HepG2 (cell line): ENCODE results near the gene GDAP1L1. TPM values are rescaled to one million over a fixed set of nuclear protein-coding genes. Genes with fewer than 3 reads are reported as not detected.

Experiments
- ATAC-seq: fragments of 200-7000 bp; cut with Tn5 transposase; 3 replicates; pipeline ENCODE4 v1.9.1; 2020; ENCODE audit warnings: mild to moderate bottlenecking, moderate library complexity
- BruUV-seq: library from RNA; stranded (reverse); fragments of 400-500 nt; replicated peaks from 2 replicates; lab custom pipeline; 2021; lab: Mats Ljungman, UMichigan
- CTCF ChIA-PET: fragments of 300-600 bp; formaldehyde crosslinking; extraction: SDS; loops from one replicate; lab custom pipeline; 2021; ENCODE audit warnings: low total read pairs, inconsistent platforms, low intra/inter-chr PET ratio; lab: Yijun Ruan, JAX
- POLR2A ChIA-PET: fragments of 350-600 bp; sonication (Branson Sonifier 250); formaldehyde crosslinking; loops from one replicate; lab custom pipeline; 2020; ENCODE audit warnings: antibody characterized with exemption, inconsistent platforms; lab: Yijun Ruan, JAX
- DNase-seq: peaks from one replicate; pipeline ENCODE4 v3.0.0-alpha.2; 2015; ENCODE audit warnings: low spot score
- FAIRE-seq: peaks from 3 replicates; lab custom pipeline; 2011; peaks lifted over from hg19 to GRCh38; lab: Jason Lieb, UNC
- H2AFZ ChIP-seq: one replicate; pipeline ENCODE4 v1.6.1; 2011; ENCODE audit warnings: low read length, inconsistent platforms
- H3K27ac ChIP-seq: fragments of 300-600 bp; 3 replicates; pipeline ENCODE4 v1.8.0; 2011; ENCODE audit warnings: mixed run types, mild to moderate bottlenecking, mixed read lengths, low read length, inconsistent platforms; ENCODE audit not compliant: insufficient read depth; ENCODE audit errors: extremely low read length
- H3K27me3 ChIP-seq, 2 experiments: fragments of 200-600 bp in 1 of 2; 2 replicates in 1 of 2; 3 replicates in 1 of 2; pipeline versions ENCODE4 v1.6.0 to v1.8.0; 2011; ENCODE audit warnings: low read length in 2 of 2, mild to moderate bottlenecking in 2 of 2, moderate library complexity in 2 of 2, inconsistent platforms in 1 of 2; ENCODE audit not compliant: insufficient read depth in 2 of 2, control insufficient read depth in 1 of 2
- H3K36me3 ChIP-seq, 2 experiments: fragments of 200-600 bp in 1 of 2; replicated peaks in 1 of 2; 2 replicates in 1 of 2; 3 replicates in 1 of 2; pipeline versions ENCODE4 v1.5.1 to v1.8.0; 2011; ENCODE audit warnings: low read length in 2 of 2, inconsistent platforms in 1 of 2; ENCODE audit not compliant: insufficient read depth in 2 of 2, control insufficient read depth in 1 of 2
- H3K4me1 ChIP-seq: 2 replicates; pipeline ENCODE4 v1.5.1; 2012; ENCODE audit warnings: low read length, inconsistent platforms; ENCODE audit not compliant: insufficient read depth
- H3K4me2 ChIP-seq: 2 replicates; pipeline ENCODE4 v1.6.0; 2011; ENCODE audit warnings: low read depth, low read length, inconsistent platforms
- H3K4me3 ChIP-seq, 3 experiments: fragments of 200-600 bp in 1 of 3; sonication (generic), shearing (Covaris generic) in 1 of 3; replicated peaks in 1 of 3; 2 replicates each; pipeline ENCODE4 v1.5.1; 2011 to 2016; ENCODE audit warnings: low read length in 3 of 3, inconsistent platforms in 2 of 3, low read depth in 2 of 3, mild to moderate bottlenecking in 2 of 3, control low read depth in 1 of 3, mixed read lengths in 1 of 3; ENCODE audit not compliant: insufficient read depth in 1 of 3
- H3K79me2 ChIP-seq: one replicate; pipeline ENCODE4 v1.6.1; 2011; ENCODE audit warnings: low read length, inconsistent platforms; ENCODE audit not compliant: insufficient read depth
- H3K9ac ChIP-seq: 2 replicates; pipeline ENCODE4 v1.6.0; 2011; ENCODE audit warnings: mild to moderate bottlenecking, low read depth, low read length, inconsistent platforms; ENCODE audit not compliant: insufficient read depth
- H3K9me3 ChIP-seq: 2 replicates; pipeline ENCODE4 v1.5.1; 2012; ENCODE audit warnings: mild to moderate bottlenecking, low read length
- H4K20me1 ChIP-seq: 2 replicates; pipeline ENCODE4 v1.6.0; 2011; ENCODE audit warnings: inconsistent platforms, mild to moderate bottlenecking, low read length, moderate library complexity; ENCODE audit not compliant: insufficient read depth
- MTA1 ChIP-seq: sonication (generic); formaldehyde crosslinking; IDR thresholded peaks from 2 replicates; pipeline ENCODE4 v1.4.0; 2020; ENCODE audit warnings: missing genetic modification reagents, mild to moderate bottlenecking, borderline replicate concordance
- NR2C2 ChIP-seq: sonication (generic); formaldehyde crosslinking; IDR thresholded peaks from 2 replicates; pipeline ENCODE4 v1.4.0; 2020; ENCODE audit warnings: missing genetic modification reagents, mild to moderate bottlenecking, moderate library complexity, borderline replicate concordance
- PCBP1 ChIP-seq: fragments of 200-400 bp; formaldehyde crosslinking; IDR thresholded peaks from 2 replicates; pipeline ENCODE4 v1.6.1; 2017; ENCODE audit warnings: mild to moderate bottlenecking, low read depth, low read length, borderline replicate concordance
- POLR2A ChIP-seq, 2 experiments: IDR thresholded peaks; 2 replicates each; pipeline ENCODE4 v1.6.1; 2011; ENCODE audit warnings: low read depth in 2 of 2, low read length in 2 of 2, mild to moderate bottlenecking in 1 of 2, moderate library complexity in 1 of 2; ENCODE audit not compliant: insufficient read depth in 1 of 2
- ZMYM4 ChIP-seq: sonication (generic); formaldehyde crosslinking; IDR thresholded peaks from 2 replicates; pipeline ENCODE4 v1.8.1; 2023; ENCODE audit warnings: mild to moderate bottlenecking, missing genetic modification reagents
- ZNF841 ChIP-seq: sonication (generic); formaldehyde crosslinking; IDR thresholded peaks from 2 replicates; pipeline ENCODE4 v1.8.1; 2023; ENCODE audit warnings: missing genetic modification reagents, borderline replicate concordance
- WGBS: methylation state at CpG from one replicate; pipeline ENCODE4 v1.1.6; 2017; ENCODE audit warnings: low lambda C conversion rate; 5-methylcytosine and 5-hydroxymethylcytosine counted together
- in situ Hi-C: cut with HindIII; loops from 2 replicates; pipeline ENCODE4 v1.10.0; 2017; ENCODE audit warnings: low pct_unique_long_range_greater_than_20kb; ENCODE audit not compliant: extremely low pct_ligation_motif_present
- intact Hi-C: fragments of 100-400 bp; cut with micrococcal nuclease; formaldehyde crosslinking; loops from one replicate; pipeline ENCODE4 v1.10.0; 2022; ENCODE audit not compliant: unreplicated experiment
- polyA plus RNA-seq, 8 experiments: library from polyadenylated mRNA; depleted of rRNA in 3 of 8; stranded (reverse) in 7 of 8; unstranded in 1 of 8; fragments of >200 nt; fragmentation: Illumina TruSeq in 4 of 8; extraction: Trizol in 4 of 8; gene quantifications; 2 replicates each; pipeline versions ENCODE4 v1.2.1 to v1.2.3, GENCODE V29; 2011 to 2016; ENCODE audit warnings: low read depth in 4 of 8, missing spikeins in 1 of 8, mixed read lengths in 1 of 8; ENCODE audit not compliant: insufficient read depth in 1 of 8
- total RNA-seq, 5 experiments: library from RNA; depleted of rRNA; stranded (reverse); fragments of >200 nt; fragmentation: Illumina TruSeq; extraction: Trizol; gene quantifications; 2 replicates each; pipeline ENCODE4 v1.2.3, GENCODE V29; 2016; ENCODE audit warnings: low read depth in 1 of 5
- TF ChIP-seq, protein P1 (sequence below): sonication (generic); formaldehyde crosslinking; IDR thresholded peaks from 2 replicates; pipeline ENCODE4 v1.4.0; 2020; ENCODE audit warnings: missing genetic modification reagents
- TF ChIP-seq, protein P2 (sequence below): sonication (generic); formaldehyde crosslinking; IDR thresholded peaks from 2 replicates; pipeline ENCODE4 v1.5.1; 2020; ENCODE audit warnings: missing genetic modification reagents, mild to moderate bottlenecking, borderline replicate concordance
- TF ChIP-seq, protein P3 (sequence below): sonication (generic); formaldehyde crosslinking; IDR thresholded peaks from 2 replicates; pipeline ENCODE4 v1.8.1; 2023; ENCODE audit warnings: mild to moderate bottlenecking, missing genetic modification reagents

The GDAP1L1 gene
- total and polyA plus RNA-seq, 2 of the 13 experiments (the other 11 are each of a cell fraction or from before 2014, with no cell fraction given) = 0.04 TPM; not detected in 1

DNA sequence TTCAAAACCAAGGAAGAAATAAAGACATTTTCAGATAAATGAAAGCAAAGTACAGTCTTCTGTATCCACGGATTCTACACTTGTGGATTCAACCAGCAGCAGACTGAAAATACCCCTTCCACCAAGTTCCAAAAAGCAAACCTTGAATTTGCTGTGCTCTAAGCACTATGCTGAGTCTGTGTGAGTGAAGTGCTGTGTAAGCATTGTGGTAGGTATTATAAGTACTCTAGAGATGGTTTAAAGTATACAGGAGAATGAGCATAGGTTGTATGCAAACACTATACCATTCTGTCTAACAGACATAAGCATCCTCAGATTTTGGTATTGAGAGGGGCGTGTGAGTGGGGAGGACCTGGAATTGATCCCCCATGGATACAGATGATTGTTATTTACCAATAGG, 46.1 kb upstream of the GDAP1L1 start (continued):
- TF ChIP-seq, protein P1, sequence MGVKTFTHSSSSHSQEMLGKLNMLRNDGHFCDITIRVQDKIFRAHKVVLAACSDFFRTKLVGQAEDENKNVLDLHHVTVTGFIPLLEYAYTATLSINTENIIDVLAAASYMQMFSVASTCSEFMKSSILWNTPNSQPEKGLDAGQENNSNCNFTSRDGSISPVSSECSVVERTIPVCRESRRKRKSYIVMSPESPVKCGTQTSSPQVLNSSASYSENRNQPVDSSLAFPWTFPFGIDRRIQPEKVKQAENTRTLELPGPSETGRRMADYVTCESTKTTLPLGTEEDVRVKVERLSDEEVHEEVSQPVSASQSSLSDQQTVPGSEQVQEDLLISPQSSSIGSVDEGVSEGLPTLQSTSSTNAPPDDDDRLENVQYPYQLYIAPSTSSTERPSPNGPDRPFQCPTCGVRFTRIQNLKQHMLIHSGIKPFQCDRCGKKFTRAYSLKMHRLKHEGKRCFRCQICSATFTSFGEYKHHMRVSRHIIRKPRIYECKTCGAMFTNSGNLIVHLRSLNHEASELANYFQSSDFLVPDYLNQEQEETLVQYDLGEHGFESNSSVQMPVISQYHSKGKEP (CRISPR knock-in tag) = no peak
- TF ChIP-seq ZNF841 (CRISPR knock-in tag) = no peak
- no peak for TF ChIP-seq NR2C2 (CRISPR knock-in tag)
- TF ChIP-seq, protein P2, sequence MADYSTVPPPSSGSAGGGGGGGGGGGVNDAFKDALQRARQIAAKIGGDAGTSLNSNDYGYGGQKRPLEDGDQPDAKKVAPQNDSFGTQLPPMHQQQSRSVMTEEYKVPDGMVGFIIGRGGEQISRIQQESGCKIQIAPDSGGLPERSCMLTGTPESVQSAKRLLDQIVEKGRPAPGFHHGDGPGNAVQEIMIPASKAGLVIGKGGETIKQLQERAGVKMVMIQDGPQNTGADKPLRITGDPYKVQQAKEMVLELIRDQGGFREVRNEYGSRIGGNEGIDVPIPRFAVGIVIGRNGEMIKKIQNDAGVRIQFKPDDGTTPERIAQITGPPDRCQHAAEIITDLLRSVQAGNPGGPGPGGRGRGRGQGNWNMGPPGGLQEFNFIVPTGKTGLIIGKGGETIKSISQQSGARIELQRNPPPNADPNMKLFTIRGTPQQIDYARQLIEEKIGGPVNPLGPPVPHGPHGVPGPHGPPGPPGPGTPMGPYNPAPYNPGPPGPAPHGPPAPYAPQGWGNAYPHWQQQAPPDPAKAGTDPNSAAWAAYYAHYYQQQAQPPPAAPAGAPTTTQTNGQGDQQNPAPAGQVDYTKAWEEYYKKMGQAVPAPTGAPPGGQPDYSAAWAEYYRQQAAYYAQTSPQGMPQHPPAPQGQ (CRISPR knock-in tag) = no peak
- TF ChIP-seq PCBP1 = no peak
- no peak for TF ChIP-seq POLR2A (IDR thresholded peaks at IDR 0.05; ENCODE audit: insufficient read depth in 1 of 2, low read depth in 2 of 2, low read length in 2 of 2)
- TF ChIP-seq, all 625 proteins: peak for 2

DNA sequence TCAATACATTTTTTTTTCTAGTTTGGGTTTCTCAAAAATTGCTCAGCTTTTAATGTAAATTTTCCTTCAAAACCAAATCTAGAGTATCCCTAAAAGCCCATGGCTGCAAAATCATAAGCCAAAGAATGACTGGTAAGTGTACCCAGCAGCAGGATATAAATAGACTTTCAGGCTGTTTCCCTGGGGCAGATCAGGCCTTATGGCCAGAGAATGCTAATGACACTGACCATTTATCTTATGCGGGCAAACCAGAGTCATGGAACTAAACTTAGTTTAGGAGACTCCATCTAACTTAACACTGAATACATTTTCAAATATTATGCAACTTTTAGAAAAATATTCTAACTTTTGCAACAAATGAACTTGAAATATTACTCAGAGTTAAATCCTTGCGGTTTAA, 43.9 kb upstream of the GDAP1L1 start:
- in situ Hi-C loops = no loop called here
- H3K9ac ChIP-seq = no peak overlapping the region
- no peak overlapping the region for H3K4me2 ChIP-seq
- DNase-seq (no peak), ATAC-seq (no peak), FAIRE-seq (no peak)
- POLR2A ChIA-PET = no interaction called here
- no peak overlapping the region for H3K4me3 ChIP-seq
- BruUV-seq = no TSS peak
- TF ChIP-seq MTA1 (CRISPR knock-in tag) = no peak
- TF ChIP-seq, protein P3, sequence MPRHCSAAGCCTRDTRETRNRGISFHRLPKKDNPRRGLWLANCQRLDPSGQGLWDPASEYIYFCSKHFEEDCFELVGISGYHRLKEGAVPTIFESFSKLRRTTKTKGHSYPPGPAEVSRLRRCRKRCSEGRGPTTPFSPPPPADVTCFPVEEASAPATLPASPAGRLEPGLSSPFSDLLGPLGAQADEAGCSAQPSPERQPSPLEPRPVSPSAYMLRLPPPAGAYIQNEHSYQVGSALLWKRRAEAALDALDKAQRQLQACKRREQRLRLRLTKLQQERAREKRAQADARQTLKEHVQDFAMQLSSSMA (CRISPR knock-in tag) = no peak
- no peak for TF ChIP-seq ZMYM4 (CRISPR knock-in tag)
- H3K9me3 ChIP-seq = no peaks in the 10 kb centered on the region
- H3K36me3 ChIP-seq = peaks cover 31 to 64% of the 10 kb centered on the region in 2 experiments
- no peak overlapping the region for H2AFZ ChIP-seq
- no peaks in the 10 kb centered on the region for H3K27me3 ChIP-seq
- peaks cover 84% of the 10 kb centered on the region for H3K79me2 ChIP-seq
- intact Hi-C loops = loop anchor here (10.0 kb wide), 2 partner anchors 478 to 538 kb away; partner anchors contain the start of genes GTSF1L and MYBL2
- CTCF ChIA-PET = no interaction called here
- no peak overlapping the region for H3K27ac ChIP-seq
- peaks cover 31% of the 10 kb centered on the region for H4K20me1 ChIP-seq
- peaks cover 40% of the 10 kb centered on the region for H3K4me1 ChIP-seq
- WGBS = 80% methylated on average over 2 of the region's 2 CpGs
